NK-92 (cell line): Measurements from ENCODE around the gene KLHL13.

Experiments
- DNase-seq: peaks from one replicate; lab custom pipeline; 2025; ENCODE audit not compliant: unreplicated experiment; lab: John Stamatoyannopoulos, UW

KLHL13 gene

DNA sequence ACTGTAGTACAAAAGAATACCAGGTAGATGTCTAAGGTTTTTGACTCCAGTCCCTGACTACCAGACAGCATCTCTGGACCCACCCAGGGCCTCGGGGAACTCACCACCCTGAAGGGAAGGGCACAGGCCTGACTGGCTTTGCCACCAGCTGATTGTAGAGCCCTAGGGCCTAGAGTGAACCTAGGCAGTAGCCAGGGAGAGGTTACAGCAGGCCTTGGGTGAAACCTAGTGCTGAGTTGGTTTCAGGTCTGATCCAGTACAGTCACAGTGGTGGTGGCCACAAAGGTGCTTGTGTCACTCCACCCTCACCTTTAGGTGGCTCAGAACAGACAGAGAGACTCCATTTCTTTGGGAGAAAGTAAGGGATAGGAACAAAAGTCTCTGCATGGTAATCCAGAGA is 244.8 kb downstream of the KLHL13 start:
- no peak for DNase-seq

DNA sequence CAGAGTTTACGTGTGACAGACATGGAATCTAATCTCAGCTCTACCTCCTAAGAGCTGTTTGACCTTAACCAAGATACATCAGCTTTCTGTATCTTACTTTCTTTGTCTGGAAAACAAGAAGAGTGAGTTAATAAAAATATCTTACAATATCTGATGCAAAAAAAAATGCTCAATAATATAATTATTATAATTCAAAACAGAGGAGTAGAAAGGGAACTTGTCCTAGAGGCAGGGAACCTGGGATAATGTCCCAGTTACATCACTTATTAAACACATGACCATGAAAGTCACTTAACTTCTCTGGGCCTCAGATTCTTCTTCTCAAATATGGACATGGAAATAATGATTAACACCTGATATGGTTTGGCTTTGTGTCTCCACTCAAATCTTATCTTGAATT is 256.1 kb downstream of the KLHL13 start:
- no peak for DNase-seq

DNA sequence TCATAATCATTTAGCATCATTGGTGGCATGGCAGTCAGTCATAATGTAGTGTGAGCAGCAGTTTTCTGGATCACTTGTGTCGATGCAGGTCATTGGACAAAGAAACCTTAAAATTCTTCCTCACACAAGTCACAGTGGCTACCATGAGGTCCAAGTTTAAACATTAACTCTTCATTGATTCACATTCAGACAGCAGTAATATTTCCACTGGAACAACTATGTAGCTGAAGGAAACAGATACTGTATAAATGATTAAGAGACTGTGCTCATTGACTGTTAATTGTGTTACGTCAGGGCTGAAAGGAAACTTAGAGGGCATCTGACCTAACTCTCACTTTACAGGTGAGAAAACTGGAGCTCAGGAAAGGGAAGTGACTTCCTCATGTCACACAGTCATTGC is 261.8 kb downstream of the KLHL13 start:
- DNase-seq, result no peak

DNA sequence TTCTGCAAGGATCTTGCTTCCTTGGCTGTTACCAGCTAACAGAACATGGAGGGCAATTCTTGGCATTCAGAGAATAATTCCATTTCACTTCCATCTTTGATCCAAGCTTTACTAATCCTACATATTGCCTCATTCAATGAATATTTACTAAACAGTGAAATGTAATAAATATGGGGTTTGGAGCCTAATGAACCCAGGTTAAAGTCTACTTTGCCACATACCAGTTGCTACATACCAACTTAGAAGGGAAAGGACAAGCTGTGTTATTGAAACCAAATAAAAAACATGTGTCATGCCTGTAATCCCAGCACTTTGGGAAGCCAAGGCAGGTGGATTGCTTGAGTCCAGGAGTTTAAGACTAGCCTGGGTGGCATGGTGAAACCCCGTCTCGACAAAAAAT is 265.6 kb downstream of the KLHL13 start:
- DNase-seq, result no peak
